ENCODE results near the gene C2CD4D. TPM values are rescaled to one million over a fixed set of nuclear protein-coding genes. Genes with fewer than 3 reads are reported as not detected.

C2CD4D gene
- polyA plus RNA-seq, 1 experiment, result not detected

DNA sequence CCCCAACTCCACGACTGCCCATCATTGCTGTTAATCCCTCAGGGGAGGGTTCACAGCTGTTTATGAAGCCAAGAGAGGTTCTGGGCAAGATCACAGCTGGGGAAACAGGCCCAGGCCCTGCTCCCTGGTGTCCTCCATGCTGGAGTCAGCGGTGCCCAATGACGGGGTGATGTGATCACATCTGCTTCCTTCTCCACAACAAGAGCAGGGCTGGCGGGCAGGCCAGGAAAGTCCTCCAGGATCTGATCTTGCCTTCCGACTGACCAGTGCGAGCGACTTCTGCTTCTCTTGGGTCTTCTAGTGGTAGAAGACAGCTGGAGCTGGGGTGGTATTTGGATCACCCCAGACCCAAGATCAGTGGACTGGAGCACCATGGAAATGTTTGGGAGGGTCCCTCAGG lies 33.5 kb downstream of the C2CD4D start:
- POLR2A ChIA-PET, result no interaction called here
- Histone ChIP-seq H3K4me3 (ENCODE audit: low read depth, low read length) (no peak overlapping the region), H3K36me3 (ENCODE audit: control insufficient read depth, insufficient read depth, low read length) (no peaks in the 10 kb centered on the region), H3K27me3 (ENCODE audit: control insufficient read depth, insufficient read depth, low read length) (peaks cover 34% of the 10 kb centered on the region)
- CTCF ChIA-PET, result no interaction called here
- DNase-seq (ENCODE audit: low read depth), result no peak
- TF ChIP-seq, protein P1, sequence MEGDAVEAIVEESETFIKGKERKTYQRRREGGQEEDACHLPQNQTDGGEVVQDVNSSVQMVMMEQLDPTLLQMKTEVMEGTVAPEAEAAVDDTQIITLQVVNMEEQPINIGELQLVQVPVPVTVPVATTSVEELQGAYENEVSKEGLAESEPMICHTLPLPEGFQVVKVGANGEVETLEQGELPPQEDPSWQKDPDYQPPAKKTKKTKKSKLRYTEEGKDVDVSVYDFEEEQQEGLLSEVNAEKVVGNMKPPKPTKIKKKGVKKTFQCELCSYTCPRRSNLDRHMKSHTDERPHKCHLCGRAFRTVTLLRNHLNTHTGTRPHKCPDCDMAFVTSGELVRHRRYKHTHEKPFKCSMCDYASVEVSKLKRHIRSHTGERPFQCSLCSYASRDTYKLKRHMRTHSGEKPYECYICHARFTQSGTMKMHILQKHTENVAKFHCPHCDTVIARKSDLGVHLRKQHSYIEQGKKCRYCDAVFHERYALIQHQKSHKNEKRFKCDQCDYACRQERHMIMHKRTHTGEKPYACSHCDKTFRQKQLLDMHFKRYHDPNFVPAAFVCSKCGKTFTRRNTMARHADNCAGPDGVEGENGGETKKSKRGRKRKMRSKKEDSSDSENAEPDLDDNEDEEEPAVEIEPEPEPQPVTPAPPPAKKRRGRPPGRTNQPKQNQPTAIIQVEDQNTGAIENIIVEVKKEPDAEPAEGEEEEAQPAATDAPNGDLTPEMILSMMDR (IDR thresholded peaks at IDR 0.05; ENCODE audit: insufficient read depth, low read depth, low read length), result no peak

DNA sequence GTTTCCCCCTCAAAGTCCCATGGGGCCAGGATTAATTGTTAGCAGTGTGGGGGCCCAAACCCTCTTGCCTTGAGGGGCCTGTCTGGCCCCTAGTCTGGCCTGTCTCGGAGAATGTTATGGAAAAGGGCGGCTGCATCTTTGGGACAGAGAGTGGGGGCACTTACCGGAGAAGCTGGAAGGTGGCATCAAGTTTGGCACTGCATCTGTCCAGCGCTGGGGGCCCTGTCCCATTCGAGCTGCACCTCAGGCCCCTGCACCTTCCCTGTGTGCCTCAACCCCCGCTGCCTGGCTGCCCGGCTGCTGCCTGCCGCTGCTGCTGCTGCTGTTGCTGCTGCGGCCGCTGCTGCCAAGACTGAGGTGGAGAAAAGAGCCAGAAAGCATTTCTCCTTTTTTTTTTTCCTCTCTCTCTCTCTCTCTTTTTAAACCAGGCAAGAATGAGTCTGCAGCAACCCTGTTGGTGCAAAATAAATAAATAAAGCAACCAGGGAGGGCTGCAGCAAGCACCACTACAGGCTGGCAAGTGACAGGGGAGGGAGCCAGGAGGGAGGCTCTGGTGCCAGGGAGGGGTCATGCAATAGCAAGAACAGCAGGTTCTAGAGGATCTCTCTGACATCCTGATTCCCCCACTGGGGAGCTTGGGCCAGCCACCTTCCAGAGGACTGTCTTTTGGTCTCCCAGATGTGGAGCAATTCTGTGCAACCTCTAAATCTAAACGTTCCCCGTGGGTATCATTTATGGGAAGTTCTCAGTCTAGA lies 34.4 kb downstream of the C2CD4D start, which contains the start of gene LINGO4:
Gene LINGO4 (minus strand): TSS at position 354 of the 755 bp plus-strand sequence. CDS start 2,715 bp downstream, outside the sequence.
- ChIA-PET POLR2A (no interaction called here), CTCF (no interaction called here)
- no peak for DNase-seq (ENCODE audit: low read depth)
- Histone ChIP-seq H3K36me3 (ENCODE audit: control insufficient read depth, insufficient read depth, low read length) (no peaks in the 10 kb centered on the region), H3K4me3 (ENCODE audit: low read depth, low read length) (no peak within 1 kb of the TSS), H3K27me3 (ENCODE audit: control insufficient read depth, insufficient read depth, low read length) (peaks cover 36% of the 10 kb centered on the region)
- TF ChIP-seq, protein P1 (IDR thresholded peaks at IDR 0.05; ENCODE audit: insufficient read depth, low read depth, low read length), result no peak

DNA sequence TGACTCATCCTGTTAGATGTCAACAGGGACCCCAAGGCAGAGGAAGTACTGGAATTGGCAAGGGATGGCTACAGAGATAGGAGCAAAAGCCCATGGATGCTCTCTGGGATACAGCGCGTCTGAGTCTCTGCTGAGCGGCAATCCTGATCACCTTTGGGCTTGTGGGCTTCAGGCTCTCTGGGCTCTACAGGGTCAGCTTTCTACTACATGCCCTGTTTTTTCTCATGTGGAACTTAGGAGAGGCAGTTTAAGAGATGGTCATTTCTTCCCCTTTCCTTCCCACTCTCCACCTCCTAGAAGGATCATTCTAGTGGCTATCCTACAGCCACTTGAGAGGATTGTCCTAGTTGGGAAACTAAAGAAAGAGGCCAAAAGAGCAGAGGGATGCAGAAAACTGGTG lies 35.7 kb downstream of the C2CD4D start:
- CTCF ChIA-PET, result no interaction called here
- Histone ChIP-seq H3K27me3 (ENCODE audit: control insufficient read depth, insufficient read depth, low read length) (peaks cover 39% of the 10 kb centered on the region), H3K36me3 (ENCODE audit: control insufficient read depth, insufficient read depth, low read length) (no peaks in the 10 kb centered on the region), H3K4me3 (ENCODE audit: low read depth, low read length) (no peak overlapping the region)
- no peak for DNase-seq (ENCODE audit: low read depth)
- POLR2A ChIA-PET, result no interaction called here
- TF ChIP-seq, protein P1 (IDR thresholded peaks at IDR 0.05; ENCODE audit: insufficient read depth, low read depth, low read length), result no peak

DNA sequence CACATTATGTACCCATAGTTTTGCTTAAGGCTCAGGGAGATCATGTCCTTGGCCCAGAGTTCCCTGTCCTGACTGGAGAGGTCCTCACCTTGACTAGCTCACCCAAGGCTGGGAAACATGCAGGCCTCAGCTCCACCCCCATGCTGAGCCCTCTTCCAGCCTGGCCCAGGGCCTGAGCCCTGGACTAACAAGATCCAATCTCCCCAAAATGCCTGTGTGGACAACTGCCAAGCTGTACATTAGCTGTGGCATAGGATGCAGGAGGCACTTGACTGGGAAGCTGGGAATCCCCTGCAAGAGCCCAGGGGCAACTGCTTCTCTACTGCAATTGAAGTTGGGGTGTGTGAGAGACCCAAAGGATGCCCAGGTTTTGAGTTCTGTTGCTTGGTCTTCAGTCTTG lies 36.5 kb downstream of the C2CD4D start:
- H3K4me3 ChIP-seq (ENCODE audit: low read depth, low read length), result no peak overlapping the region
- CTCF ChIA-PET, result no interaction called here
- H3K36me3 ChIP-seq (ENCODE audit: control insufficient read depth, insufficient read depth, low read length), result no peaks in the 10 kb centered on the region
- H3K27me3 ChIP-seq (ENCODE audit: control insufficient read depth, insufficient read depth, low read length), result peaks cover 38% of the 10 kb centered on the region
- POLR2A ChIA-PET, result no interaction called here
- TF ChIP-seq, protein P1 (IDR thresholded peaks at IDR 0.05; ENCODE audit: insufficient read depth, low read depth, low read length), result no peak
- no peak for DNase-seq (ENCODE audit: low read depth)

DNA sequence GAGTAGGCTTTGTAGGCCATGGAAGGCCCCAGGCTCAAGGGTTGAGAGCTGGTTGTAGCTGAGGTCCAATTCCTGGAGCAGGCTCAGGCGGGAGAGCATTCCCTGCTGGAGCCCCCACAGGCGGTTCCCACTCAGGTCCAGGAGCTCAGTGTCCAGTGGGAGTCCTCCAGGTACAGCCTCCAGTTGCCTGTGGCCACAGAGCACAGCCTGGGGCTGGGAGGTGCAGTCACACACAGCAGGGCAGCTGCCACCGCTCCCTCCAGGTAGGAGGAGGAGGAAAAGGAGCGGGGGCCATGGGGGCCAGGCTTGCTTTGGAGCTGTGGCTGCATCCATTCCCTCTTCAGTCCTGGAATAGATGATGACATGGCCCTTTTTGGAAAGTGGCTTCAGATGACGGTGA lies 37.2 kb downstream of the C2CD4D start:
- CTCF ChIA-PET, result no interaction called here
- TF ChIP-seq, protein P1 (IDR thresholded peaks at IDR 0.05; ENCODE audit: insufficient read depth, low read depth, low read length), result no peak
- no peak for DNase-seq (ENCODE audit: low read depth)
- Histone ChIP-seq H3K4me3 (ENCODE audit: low read depth, low read length) (no peak overlapping the region), H3K27me3 (ENCODE audit: control insufficient read depth, insufficient read depth, low read length) (peaks cover 39% of the 10 kb centered on the region), H3K36me3 (ENCODE audit: control insufficient read depth, insufficient read depth, low read length) (no peaks in the 10 kb centered on the region)
- POLR2A ChIA-PET, result no interaction called here
